Inflammatory macrophage (primary cell): ENCODE measurements around the gene PCDH9.
"Not testable (repeated sequence)": the region's sequence is repeated elsewhere in the genome, so short reads cannot be mapped to it uniquely, and the experiment has no call there.

Experiments
- DNase-seq, 2 donors: peaks; one replicate each; pipeline ENCODE4 v3.0.0-alpha.2; 2020 to 2022

PCDH9 gene

DNA sequence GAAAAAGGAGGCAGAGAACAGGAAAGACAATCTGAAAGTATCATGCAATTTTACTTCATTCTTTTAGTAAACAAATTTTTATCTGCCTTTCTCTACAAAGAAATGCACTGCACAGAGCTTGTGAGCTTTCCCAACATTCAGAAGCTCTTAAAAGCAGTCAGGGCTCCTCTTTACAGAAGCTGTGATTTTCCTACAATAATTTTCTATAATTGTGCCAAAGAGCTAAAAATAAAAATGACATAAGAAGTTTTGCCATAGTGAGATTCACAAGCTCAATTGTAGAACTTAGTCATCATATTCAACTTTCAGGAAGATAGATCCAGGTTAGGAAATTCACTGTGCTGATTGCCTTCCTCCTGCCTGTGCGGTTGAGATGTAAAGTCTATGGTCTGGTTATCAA, 341.4 kb downstream of the PCDH9 start:
- DNase-seq: no peak

- DNase-seq: no peak
Observed at GRCh38 chr13:66887088-66887487, 343.0 kb downstream of the PCDH9 start.

GRCh38 chr13:66886264-66886663, 343.9 kb downstream of the PCDH9 start:
- no peak for DNase-seq

DNA sequence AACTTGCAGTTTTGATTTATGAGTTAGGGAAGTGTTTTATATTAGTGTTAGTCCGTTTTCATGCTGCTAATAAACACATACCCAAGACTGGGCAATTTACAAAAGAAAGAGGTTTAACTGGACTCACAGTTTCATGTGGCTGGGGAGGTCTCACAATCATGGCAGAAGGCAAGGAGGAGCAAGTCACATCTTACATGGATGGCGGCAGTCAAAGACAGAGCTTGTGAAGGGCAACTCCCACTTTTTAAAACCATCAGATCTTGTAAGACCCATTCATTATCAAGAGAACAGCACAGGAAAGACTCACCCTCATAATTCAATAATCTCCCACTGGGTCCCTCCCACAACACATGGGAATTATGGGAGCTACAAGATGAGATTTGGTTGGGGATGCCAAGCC, 349.0 kb downstream of the PCDH9 start:
- not testable (repeated sequence) for DNase-seq

- DNase-seq: no peak
Observed at GRCh38 chr13:66879988-66880387, 350.1 kb downstream of the PCDH9 start.

DNA sequence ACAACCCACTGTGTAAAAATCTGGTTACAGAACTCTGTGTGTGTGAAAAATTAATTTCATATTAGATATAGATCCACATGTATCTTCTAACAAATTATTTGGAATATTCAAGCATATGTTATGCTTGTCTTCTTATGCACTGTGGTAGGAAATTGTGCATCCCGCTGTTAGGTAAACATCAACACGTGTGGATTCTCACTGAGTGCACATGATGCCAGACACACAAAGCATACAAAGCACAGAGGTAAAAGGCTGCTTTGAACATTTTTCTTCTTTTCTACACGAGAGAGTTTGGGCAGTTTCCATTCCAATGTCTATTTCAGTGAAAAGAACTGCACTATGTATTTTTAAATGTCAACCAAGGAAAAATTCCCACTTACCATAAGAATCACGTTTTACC, 354.9 kb downstream of the PCDH9 start:
- no peak for DNase-seq

DNA sequence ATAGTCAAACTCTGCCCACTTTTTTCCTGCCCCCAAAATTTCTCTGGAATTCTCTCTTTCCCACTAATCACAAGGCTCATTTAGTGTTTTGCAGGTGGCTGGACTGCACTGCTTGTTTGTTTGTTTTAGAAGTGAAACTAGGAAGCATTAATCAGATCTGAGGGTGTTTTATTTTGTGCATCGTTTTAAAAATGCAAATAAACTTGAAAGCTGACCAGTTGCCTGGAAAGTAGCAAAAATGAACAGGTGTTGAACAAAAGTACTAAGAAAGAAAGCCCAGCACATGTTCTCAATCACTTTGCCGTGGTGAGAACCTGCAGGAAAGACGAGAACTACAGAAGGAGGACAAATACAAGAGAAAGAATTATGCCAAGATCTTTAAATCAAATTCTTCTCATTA, 365.5 kb downstream of the PCDH9 start:
- DNase-seq: no peak

- no peak for DNase-seq
Observed at GRCh38 chr13:66860878-66861417, 369.2 kb downstream of the PCDH9 start.

DNA sequence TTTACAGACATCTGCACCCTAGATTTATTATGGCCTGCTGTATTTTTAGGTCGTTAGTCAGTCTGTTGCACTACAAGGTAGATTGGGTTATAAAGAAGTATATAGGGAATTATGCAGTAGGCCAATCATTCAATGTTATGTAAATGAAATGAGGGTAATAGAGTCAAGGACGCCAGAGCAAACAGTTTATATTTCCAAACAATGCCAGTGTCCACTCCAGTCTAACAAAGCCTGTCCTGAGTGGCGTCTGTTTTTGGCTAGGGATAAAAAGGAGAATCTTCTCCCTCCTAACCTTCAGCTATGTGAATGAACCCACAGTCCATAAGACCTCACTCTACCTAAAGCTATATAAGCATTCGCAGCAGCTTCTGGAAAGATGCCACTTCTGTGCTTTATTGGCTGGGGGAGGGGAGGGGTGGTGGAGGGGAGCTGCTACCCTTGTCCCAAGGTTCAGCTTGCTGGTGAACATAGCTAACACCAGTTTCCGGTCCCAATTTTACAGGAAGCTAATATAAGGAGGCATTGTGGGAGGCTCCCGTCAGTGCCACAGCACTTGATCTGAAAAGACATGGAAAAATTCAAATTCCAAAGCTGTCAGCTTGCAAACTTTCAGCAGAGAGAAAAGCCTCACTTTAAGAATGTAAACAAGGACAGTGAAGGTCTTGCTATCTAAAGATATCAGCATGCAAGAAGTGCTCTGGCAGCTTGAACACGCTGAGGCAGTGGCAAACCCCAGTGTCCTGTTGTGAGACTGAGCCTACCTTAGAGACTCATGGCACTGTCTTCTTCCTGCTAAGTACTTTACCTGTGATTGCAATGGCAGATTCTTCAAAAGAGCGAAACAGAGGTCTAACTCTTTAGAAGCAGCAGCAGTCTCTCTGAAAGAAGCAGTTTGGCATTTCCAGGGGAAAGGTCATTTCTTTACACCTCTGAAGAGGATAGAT, 369.9 kb downstream of the PCDH9 start:
- DNase-seq: no peak

- DNase-seq: no peak
Observed at GRCh38 chr13:66859078-66859477, 371.1 kb downstream of the PCDH9 start.

DNA sequence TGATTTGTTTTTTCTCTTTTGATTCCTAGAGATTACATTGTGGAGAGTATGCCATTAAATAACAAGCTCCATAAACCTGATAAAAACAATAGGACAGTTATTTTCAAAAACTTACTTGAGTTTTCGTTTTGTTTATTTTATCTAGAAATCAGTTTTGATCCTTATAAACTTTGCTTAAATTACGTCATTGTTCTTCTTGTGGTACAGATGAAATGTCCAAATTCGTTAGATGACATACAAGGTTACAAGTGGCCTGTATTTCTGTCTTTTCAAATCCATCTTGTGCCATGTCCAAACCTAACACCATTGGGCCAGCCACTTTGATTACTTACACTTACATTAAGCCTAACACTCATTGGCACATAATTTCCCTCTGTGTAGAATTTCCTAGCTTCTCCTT, 372.0 kb downstream of the PCDH9 start:
- DNase-seq: no peak

GRCh38 chr13:66855131-66855530, 375.0 kb downstream of the PCDH9 start:
- DNase-seq: no peak

DNA sequence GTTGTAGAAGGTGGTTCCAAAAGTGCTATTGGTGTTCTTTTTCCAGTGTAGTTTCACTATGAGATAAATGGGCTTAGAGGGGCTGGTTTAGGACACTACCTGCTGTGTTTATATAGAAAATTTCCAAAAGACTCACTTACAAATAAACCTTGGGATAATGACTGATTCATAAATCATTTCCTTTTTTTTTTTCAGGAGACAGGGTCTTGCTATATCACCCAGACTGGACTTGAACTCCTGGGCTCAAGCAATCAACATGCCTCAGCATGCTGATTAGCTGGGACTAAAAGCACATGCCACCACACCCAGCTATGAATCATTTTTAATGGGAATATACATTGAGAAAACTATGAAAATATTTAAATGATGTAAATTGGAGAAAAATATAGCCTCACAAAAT, 376.6 kb downstream of the PCDH9 start:
- DNase-seq: no peak

DNA sequence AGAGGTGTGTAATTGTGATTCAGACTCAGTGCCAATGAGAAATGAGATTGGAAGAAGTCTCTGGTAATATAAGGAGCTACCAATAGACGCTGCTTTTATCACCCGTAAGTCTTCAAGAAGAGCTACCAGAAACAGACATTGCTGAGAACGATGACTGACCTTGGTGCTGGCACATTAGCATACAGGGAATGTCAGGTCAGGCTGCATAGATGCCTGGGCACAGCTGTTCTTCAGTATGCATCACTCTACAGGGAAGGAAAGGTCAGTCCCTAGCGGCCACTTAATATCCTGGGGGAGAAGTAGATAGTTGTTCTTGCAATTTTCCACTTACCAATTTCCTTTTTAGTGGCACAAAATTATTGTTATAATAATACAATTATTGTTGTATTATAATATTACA, 380.4 kb downstream of the PCDH9 start:
- no peak for DNase-seq

DNA sequence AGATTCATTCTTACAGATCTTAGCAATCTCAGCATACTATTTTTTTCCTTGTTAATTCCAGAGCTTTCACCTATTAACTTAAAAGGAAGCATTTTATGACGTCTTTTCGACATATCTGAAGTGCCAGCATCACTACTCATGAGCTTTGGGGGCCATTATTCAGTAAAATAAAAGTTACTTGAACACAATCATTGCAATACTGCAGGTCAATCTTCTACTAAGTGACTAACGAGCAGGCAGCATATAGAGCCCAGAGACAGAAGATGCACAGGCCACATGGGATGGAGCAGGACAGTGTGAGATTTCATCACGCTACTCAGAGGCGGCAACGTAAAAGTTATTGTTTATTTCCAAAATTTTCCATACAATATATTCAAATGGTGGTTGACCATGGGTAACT, 382.6 kb downstream of the PCDH9 start:
- DNase-seq: no peak

DNA sequence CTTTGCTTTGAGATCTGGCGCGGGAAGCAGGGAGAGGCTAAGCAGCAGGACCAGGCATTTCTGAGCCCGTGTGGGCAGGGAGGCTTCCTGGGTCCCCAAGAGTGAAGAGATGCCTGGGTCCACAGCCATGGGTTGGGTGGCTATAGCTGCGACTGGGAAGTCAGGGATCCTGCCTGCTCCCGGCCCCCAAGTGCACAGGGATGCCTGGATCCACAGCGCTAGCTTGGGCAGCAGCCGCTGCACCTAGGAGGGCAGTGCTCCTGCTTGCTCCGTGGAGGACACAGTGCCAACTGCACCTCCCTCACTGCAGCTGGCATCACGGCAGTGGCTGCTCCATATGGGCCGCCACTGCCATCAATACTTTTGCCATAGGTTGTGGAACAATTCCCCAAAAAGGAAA, 384.7 kb downstream of the PCDH9 start:
- no peak for DNase-seq

GRCh38 chr13:66844933-66845332, 385.2 kb downstream of the PCDH9 start:
- DNase-seq: no peak

DNA sequence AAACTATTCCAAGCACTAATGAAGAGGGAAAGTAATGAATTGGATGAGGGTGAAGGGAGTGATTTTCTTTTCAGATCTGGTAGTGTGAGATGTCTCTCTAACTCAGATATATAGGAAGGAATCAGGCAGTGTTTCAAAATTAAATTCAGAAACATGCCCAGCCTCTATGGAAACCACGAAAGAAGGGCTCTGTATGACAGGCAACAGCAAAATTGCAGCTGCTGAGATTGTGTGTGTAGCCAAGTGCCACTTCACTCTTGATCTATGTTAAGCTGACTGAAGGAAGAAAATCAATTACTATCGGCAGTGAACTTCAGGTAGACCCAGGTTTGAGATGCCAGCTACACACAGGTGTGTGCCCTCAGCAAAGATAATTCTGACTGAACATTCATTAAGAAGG, 387.4 kb downstream of the PCDH9 start:
- DNase-seq: no peak

GRCh38 chr13:66840621-66841020, 389.5 kb downstream of the PCDH9 start:
- DNase-seq: no peak

GRCh38 chr13:66837246-66837645, 392.9 kb downstream of the PCDH9 start:
- no peak for DNase-seq

DNA sequence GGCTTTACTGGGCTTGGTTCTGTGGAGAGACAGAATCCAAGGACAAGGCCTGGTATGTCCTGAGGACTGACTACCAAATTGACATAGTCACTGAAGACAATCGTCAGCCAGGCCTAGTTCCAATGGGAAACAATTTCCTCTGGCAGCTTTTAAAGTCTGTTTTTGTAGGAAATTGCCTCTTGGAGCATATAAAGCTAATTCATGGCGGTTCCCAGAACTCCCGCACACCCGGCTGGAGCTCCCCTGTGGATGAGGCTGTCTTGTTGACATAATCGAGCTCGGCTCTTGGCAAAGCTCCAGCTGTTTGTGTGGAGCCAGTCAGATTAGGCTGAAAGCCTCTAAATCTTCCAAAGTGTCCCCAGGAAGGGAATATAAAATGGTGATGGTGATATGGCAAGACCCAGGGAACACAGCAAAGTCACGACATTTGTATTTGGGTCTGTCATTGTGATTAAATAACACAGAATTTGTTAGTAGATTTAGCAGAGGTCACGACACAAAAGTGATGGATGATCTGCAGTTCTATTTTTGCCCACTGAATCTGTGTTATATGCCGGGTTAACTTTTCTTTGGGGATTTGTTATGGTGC, 395.0 kb downstream of the PCDH9 start:
- DNase-seq: no peak

DNA sequence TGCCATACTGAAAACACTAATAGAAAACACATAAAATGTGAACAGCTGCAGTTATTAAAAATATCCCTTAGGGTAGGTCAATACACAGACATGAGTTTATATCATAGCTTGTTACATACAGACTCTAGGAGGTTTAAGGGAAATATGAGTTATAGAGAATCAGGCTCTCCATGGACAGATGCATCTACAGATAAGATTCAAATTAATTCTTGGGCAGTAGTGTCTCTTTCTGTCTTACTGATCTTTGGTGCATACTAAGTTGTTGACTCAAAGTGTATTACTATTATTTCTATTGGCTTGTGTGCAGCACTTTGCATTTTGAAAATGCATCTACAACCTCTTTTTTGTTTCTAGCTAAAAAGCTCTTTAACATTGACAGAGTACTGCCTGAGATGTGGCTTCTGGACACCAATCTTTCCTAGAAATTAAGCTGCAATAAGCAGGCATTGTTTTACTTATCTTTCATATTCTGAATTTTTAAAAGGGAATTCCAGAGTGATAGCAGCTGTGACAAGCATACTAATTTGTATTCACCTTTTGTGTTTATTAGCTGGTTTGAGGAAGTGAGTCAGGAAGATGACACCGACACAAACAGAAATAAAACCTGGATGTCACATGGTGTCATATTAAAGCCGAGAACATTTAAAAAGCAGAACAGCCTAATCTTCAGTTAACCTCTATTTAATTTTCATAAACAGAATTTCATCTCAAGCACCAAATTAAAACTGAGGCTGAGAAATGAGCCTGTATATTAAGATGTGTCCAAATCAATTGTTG, 399.0 kb downstream of the PCDH9 start:
- DNase-seq: no peak

GRCh38 chr13:66829803-66830202, 400.3 kb downstream of the PCDH9 start:
- no peak for DNase-seq
